Epithelial cell of proximal tubule (primary cell): ENCODE results near the gene ATG7. TPM values are rescaled to one million over a fixed set of nuclear protein-coding genes. Genes with fewer than 3 reads are reported as not detected.

Experiments used
- DNase-seq: peaks from one replicate; pipeline ENCODE4 v3.0.0-alpha.2; 2011; ENCODE audit warnings: low read depth
- H3K4me3 ChIP-seq: 2 replicates; pipeline ENCODE4 v1.5.1; 2011; ENCODE audit warnings: low read depth, mild to moderate bottlenecking, low read length
- total RNA-seq: library from RNA; depleted of rRNA; stranded (reverse); fragments of >200 nt; gene quantifications from 2 replicates; pipeline ENCODE4 v1.2.3, GENCODE V29; 2015
- TF ChIP-seq, protein P1 (sequence below): conservative IDR thresholded peaks from 2 replicates; pipeline ENCODE4 v1.5.1; 2012; ENCODE audit warnings: low read depth, mild to moderate bottlenecking, low read length

The ATG7 gene
- total RNA-seq, 1 donor from 2014 or later: 68.5 TPM

DNA sequence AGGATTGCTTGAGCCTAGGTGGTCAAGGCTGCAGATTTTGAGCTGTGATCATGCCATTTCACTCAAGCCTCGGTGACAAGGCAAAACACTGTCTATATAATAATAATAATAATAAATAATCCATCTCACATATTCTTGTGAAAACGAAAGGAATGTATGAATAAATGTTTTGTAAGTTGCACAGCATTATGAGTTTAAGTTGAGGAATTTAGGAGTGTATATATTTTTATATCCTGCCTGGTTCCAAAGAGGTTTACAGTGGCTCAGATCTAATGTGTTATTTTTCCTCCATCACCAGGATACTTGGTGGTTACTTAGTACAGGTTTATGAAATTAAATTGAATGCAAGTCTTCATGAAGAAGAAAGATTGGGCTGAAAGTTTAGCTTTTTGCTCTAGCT, 77.2 kb downstream of the ATG7 start:
- TF ChIP-seq, protein P1, sequence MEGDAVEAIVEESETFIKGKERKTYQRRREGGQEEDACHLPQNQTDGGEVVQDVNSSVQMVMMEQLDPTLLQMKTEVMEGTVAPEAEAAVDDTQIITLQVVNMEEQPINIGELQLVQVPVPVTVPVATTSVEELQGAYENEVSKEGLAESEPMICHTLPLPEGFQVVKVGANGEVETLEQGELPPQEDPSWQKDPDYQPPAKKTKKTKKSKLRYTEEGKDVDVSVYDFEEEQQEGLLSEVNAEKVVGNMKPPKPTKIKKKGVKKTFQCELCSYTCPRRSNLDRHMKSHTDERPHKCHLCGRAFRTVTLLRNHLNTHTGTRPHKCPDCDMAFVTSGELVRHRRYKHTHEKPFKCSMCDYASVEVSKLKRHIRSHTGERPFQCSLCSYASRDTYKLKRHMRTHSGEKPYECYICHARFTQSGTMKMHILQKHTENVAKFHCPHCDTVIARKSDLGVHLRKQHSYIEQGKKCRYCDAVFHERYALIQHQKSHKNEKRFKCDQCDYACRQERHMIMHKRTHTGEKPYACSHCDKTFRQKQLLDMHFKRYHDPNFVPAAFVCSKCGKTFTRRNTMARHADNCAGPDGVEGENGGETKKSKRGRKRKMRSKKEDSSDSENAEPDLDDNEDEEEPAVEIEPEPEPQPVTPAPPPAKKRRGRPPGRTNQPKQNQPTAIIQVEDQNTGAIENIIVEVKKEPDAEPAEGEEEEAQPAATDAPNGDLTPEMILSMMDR: no peak
- no peak for DNase-seq
- no peak overlapping the region for H3K4me3 ChIP-seq

DNA sequence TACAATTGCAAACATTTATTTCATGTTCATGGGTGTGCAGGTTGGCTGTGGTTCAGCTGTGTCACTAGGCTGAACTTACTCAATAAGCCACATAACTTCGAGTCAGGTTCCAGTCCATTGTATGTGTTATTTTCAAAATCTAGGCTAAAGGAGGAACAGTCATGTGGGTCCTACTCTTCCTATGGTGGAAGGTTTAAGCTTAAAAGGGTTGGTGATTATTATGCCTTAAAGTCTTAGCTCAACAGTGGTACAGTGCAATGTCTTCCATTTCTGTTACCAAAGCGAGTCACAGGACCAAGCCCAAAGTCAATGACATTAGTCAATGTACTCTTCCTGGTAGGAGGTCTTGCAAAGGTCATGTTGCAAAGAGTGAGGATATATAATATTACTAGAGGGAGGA, 78.2 kb downstream of the ATG7 start:
- no peak overlapping the region for H3K4me3 ChIP-seq
- DNase-seq: no peak
- TF ChIP-seq, protein P1: no peak

DNA sequence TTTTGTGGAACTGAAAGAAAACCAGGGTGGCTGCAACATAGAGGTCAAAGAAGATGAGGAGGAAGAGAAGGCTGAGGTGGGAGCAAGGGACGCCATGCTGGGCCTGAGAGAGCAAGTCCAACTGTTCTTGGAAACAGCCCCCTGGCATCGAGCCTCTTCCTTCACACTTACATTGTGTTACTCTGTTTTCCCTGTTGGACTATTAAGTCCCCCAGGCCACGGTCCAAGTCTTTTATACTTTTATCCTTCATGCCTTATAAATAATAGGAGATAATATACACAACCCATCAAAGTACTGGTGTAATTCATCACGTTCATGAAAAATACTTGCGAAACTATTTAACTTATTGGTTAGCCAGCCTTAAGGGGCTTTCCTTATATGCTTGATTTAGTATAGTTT, 79.3 kb downstream of the ATG7 start:
- DNase-seq: no peak
- TF ChIP-seq, protein P1: no peak
- no peak overlapping the region for H3K4me3 ChIP-seq

DNA sequence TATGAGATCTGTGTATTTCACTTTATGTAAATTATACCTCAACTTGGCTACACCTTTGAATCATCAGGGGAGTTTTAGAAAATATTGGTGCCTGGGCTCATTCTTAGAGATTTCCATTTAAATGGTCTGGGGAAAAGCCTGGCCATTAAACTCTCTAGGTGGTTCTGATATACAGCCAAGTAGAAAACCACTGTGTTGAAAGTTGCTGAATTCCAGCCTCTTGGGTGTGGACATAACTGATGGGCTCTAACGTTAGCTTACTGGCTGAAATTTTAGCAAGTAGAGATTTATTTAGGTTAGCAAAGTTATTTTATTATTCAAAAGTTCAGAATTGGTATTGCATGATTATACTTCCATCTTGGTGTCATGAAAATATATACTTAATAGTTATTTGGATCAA, 84.1 kb downstream of the ATG7 start:
- no peak overlapping the region for H3K4me3 ChIP-seq
- no peak for DNase-seq
- TF ChIP-seq, protein P1: no peak

DNA sequence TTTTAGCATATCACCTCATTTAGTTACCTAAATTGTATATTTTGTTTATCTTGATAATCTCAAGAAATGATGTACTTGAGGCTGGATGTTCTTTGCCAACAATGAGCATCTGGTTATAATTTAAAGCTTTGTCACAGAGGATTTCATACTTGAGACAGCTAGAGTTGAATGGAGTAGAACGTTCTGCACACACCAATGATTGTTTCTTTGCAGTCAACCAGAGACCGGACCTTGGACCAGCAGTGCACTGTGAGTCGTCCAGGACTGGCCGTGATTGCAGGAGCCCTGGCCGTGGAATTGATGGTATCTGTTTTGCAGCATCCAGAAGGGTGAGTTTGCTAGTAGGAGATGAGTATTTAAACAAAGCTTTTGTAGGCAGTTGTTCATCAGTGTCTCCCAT, 90.4 kb downstream of the ATG7 start:
- no peak for DNase-seq
- H3K4me3 ChIP-seq: no peak overlapping the region
- TF ChIP-seq, protein P1: no peak

DNA sequence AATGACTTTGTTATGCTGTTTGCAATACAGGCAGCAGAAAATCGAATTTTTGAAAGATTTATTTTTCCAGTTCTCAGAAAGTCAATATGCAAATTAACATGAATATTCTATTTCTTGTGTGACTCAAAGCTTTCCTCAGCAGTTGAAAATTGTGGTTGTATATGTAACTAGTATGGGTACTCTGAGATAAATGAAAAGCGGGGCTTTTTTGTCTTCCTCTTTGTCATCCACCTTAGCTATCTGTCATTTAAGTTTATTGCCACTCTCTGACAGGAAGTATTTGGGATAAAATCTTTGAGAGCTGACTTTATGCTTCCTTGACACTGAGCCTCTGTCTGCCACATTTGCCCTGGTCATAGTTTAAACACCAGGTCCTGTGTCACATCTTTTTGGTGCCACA, 91.5 kb downstream of the ATG7 start:
- no peak for DNase-seq
- TF ChIP-seq, protein P1: no peak
- H3K4me3 ChIP-seq: no peak overlapping the region

DNA sequence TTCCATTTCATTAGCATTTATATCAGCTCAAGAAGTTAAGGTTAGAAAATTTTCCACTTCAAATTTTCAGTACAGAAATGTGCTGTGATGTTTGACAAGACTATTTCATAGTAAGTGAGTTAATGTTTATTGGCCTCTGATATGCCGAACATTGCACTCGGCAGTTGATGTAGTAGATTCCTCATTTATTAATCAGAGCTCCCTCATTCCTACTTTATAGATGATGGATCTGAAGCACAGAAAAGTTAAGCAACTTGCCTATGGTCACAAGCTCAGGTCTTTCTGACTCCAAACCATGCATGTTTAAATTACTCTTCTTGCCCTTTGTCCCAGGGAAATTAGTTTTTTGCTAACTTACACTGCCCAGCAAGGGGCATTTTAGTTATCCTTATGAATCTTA, 92.0 kb downstream of the ATG7 start:
- TF ChIP-seq, protein P1: no peak
- peak; percentile 46 for DNase-seq
- H3K4me3 ChIP-seq: no peak overlapping the region
